Measurements from ENCODE around the gene SYT11.

SYT11 gene

DNA sequence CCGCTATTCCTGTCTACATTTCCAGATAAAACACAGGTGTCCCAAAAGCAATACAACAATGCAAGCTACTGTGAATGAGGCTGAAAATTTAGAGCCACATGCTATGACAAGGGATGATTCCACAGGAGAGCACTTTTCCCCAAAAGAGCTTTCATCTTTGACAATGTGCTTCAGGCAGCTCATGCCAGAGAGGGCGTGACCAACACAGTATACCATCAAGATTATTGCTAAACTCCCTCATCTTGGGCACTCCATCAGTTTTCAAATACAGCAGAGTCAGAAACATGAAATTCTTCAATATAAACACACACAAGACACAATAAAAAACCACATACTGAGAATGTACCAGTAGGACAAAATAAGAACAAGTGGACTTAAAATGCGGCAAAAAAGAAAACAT lies 9.0 kb upstream of the SYT11 start:
- no peaks in the 10 kb centered on the region for H3K9me3 ChIP-seq (replicated peaks; ENCODE audit: insufficient read depth, low read length)
- H4K20me1 ChIP-seq (ENCODE audit: insufficient read depth, low read length) = no peaks in the 10 kb centered on the region
- H3K4me3 ChIP-seq (ENCODE audit: low read length) = no peak overlapping the region
- no peak overlapping the region for H3K27ac ChIP-seq (ENCODE audit: low read length)
- no peak overlapping the region for H3K4me2 ChIP-seq (ENCODE audit: low read depth, low read length)
- no peaks in the 10 kb centered on the region for H3K4me1 ChIP-seq (ENCODE audit: low read length)
- H3K79me2 ChIP-seq (ENCODE audit: low read length) = peaks cover 81% of the 10 kb centered on the region
- no peaks in the 10 kb centered on the region for H3K27me3 ChIP-seq (replicated peaks; ENCODE audit: insufficient read depth, low read length)
- no peak overlapping the region for H2AFZ ChIP-seq (ENCODE audit: low read length)
- TF ChIP-seq EZH2 (optimal IDR thresholded peaks at IDR 0.05; ENCODE audit: low read depth, low read length) = no peak
- TF ChIP-seq EZH2phosphoT487 (IDR thresholded peaks at IDR 0.05; ENCODE audit: low read length) = no peak
- TF ChIP-seq, protein P1, sequence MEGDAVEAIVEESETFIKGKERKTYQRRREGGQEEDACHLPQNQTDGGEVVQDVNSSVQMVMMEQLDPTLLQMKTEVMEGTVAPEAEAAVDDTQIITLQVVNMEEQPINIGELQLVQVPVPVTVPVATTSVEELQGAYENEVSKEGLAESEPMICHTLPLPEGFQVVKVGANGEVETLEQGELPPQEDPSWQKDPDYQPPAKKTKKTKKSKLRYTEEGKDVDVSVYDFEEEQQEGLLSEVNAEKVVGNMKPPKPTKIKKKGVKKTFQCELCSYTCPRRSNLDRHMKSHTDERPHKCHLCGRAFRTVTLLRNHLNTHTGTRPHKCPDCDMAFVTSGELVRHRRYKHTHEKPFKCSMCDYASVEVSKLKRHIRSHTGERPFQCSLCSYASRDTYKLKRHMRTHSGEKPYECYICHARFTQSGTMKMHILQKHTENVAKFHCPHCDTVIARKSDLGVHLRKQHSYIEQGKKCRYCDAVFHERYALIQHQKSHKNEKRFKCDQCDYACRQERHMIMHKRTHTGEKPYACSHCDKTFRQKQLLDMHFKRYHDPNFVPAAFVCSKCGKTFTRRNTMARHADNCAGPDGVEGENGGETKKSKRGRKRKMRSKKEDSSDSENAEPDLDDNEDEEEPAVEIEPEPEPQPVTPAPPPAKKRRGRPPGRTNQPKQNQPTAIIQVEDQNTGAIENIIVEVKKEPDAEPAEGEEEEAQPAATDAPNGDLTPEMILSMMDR (IDR thresholded peaks at IDR 0.05; ENCODE audit: low read length) = no peak
- no peaks in the 10 kb centered on the region for H3K9me2 ChIP-seq (replicated peaks; ENCODE audit: insufficient read depth, low read length)
- H3F3A ChIP-seq (ENCODE audit: insufficient read depth, low read length) = no peaks in the 10 kb centered on the region
- H3K36me3 ChIP-seq (replicated peaks; ENCODE audit: insufficient read depth, low read length) = peaks cover 12% of the 10 kb centered on the region; the same call in 1 of the 2 replicates
- no peak overlapping the region for H3K9ac ChIP-seq (ENCODE audit: low read length)
- DNase-seq = no peak

DNA sequence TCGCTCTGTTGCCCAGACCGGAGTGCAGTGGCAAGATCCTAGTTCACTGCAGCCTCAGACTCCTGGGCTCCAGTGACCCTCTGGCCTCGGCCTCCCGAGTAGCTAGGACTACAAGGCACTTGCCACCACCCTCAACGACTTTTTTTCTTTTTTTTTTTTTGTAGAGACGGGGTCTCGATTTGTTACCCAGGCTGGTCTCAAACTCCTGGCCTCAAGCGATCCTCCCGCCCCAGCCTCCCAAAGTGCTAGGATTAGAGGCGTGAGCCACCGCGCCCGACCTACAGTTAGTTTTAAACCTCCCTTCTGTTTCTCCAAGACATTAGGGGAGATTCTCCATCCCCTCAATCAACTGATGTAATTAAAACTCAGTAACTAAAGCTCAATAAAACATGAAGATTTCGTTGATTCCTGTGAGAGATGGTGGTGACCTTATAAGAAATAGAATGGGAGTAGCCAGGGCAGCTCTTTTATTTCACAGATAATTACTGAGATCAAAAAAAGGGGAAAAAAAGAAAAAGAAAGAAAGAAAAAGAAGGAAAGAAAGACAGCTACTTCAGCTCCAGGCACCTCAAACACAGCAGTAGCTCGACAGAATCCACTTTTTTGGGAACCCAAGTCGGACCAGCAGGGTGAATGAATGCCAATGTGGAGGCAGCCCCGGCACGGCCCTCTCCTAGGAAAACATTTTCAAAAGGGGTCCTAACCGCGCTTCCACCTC lies 3.0 kb upstream of the SYT11 start:
- Histone ChIP-seq H3K9ac (ENCODE audit: low read length) (peak overlapping the region; percentile 77), H3K27ac (ENCODE audit: low read length) (no peak overlapping the region), H3K79me2 (ENCODE audit: low read length) (peaks cover 49% of the 10 kb centered on the region), H3K4me3 (ENCODE audit: low read length) (peak overlapping the region; percentile 87), H3F3A (ENCODE audit: insufficient read depth, low read length) (peaks cover 22% of the 10 kb centered on the region), H3K27me3 (replicated peaks; ENCODE audit: insufficient read depth, low read length) (peaks cover 12% of the 10 kb centered on the region), H4K20me1 (ENCODE audit: insufficient read depth, low read length) (no peaks in the 10 kb centered on the region), H2AFZ (ENCODE audit: low read length) (peak overlapping the region; percentile 83), H3K4me2 (ENCODE audit: low read depth, low read length) (peak overlapping the region; percentile 74), H3K9me2 (replicated peaks; ENCODE audit: insufficient read depth, low read length) (no peaks in the 10 kb centered on the region), H3K36me3 (replicated peaks; ENCODE audit: insufficient read depth, low read length) (peaks cover 12% of the 10 kb centered on the region; the same call in 1 of the 2 replicates), H3K9me3 (replicated peaks; ENCODE audit: insufficient read depth, low read length) (no peaks in the 10 kb centered on the region), H3K4me1 (ENCODE audit: low read length) (peaks cover 25% of the 10 kb centered on the region)
- TF ChIP-seq EZH2phosphoT487 (IDR thresholded peaks at IDR 0.05; ENCODE audit: low read length) = no peak
- TF ChIP-seq, protein P1 (IDR thresholded peaks at IDR 0.05; ENCODE audit: low read length) = no peak
- no peak for DNase-seq

DNA sequence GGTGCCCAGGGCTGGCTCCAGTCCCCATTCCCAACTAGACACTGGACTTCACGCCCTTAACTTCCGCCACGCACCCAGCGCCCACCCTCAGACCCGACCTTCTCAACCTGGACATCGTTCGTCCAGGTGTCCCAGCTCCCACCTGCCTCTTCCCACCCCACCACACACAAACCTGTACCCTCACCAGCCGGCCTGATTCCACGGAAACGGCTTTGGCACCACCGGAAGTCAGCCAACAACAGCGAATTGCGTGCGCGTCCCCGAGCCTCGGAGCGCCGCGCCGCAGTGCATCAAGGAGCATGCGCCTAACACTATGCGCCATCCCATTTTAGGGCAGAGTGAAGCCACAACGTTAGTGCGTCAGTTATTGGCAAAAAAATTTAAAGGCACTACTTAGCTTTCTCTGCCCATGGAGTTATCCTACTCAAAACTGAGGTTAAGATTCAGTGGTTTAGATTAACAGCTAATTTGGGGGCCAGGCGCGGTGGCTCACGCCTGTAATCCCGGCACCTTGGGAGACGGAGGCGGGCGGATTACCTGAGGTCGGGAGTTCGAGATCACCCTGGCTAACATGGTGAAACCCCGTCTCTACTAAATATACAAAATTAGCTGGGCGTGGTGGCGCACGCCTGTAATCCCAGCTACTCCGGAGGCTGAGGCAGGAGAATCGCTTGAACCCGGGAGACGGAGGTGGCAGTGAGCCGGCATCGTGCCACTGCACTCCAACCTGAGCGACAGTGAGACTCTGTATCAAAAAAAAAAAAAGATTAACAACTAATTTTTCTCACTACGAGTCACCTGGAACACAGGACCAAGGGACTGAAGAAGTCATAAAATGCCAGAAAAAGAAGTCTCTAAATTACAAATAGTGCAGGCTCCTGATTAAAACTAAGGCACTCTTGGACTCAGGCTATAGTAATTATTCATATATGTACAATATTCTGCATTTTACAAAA lies 2.1 kb upstream of the SYT11 start, which contains the start of gene GON4L:
Gene GON4L (minus strand): TSS at position 240 of the 956 bp plus-strand sequence. CDS start 3,434 bp downstream, outside the sequence.
- Histone ChIP-seq H3K79me2 (ENCODE audit: low read length) (peaks cover 41% of the 10 kb centered on the region), H3K4me3 (ENCODE audit: low read length) (peak within 1 kb of the TSS; percentile 87)
- TF ChIP-seq, protein P1 (IDR thresholded peaks at IDR 0.05; ENCODE audit: low read length) = no peak
- TF ChIP-seq EZH2 (optimal IDR thresholded peaks at IDR 0.05; ENCODE audit: low read depth, low read length) (no peak), EZH2phosphoT487 (IDR thresholded peaks at IDR 0.05; ENCODE audit: low read length) (no peak)

More for the DNA sequence above, 2.1 kb upstream of the SYT11 start, which contains the start of gene GON4L:
- Histone ChIP-seq H4K20me1 (ENCODE audit: insufficient read depth, low read length) (no peaks in the 10 kb centered on the region), H3K9me3 (replicated peaks; ENCODE audit: insufficient read depth, low read length) (no peaks in the 10 kb centered on the region), H3K4me1 (ENCODE audit: low read length) (peaks cover 25% of the 10 kb centered on the region), H3K4me2 (ENCODE audit: low read depth, low read length) (peak within 1 kb of the TSS; percentile 74), H3F3A (ENCODE audit: insufficient read depth, low read length) (peaks cover 22% of the 10 kb centered on the region), H2AFZ (ENCODE audit: low read length) (peak within 1 kb of the TSS; percentile 83), H3K9me2 (replicated peaks; ENCODE audit: insufficient read depth, low read length) (no peaks in the 10 kb centered on the region), H3K9ac (ENCODE audit: low read length) (peak within 1 kb of the TSS; percentile 77), H3K36me3 (replicated peaks; ENCODE audit: insufficient read depth, low read length) (peaks cover 9% of the 10 kb centered on the region; the same call in 1 of the 2 replicates), H3K27me3 (replicated peaks; ENCODE audit: insufficient read depth, low read length) (peaks cover 19% of the 10 kb centered on the region), H3K27ac (ENCODE audit: low read length) (peak within 1 kb of the TSS; percentile 71; the same call in 1 of the 2 replicates)
- DNase-seq = peak; percentile 99
